HG03521 (cell line): ENCODE data around the gene NDE1.
"Not testable (repeated sequence)": the region's sequence is repeated elsewhere in the genome, so short reads cannot be mapped to it uniquely, and the experiment has no call there.

Experiments used
- ATAC-seq: cut with Tn5 transposase; IDR thresholded peaks from one replicate; pipeline ENCODE4 v1.9.1; 2021; ENCODE audit warnings: mild to moderate bottlenecking, moderate library complexity; ENCODE audit not compliant: unreplicated experiment

NDE1 gene

GRCh38 chr16:15692508-15692907, 42.5 kb downstream of the NDE1 start:
- ATAC-seq, result not testable (repeated sequence)

- no peak for ATAC-seq
These were observed 44.5 kb downstream of the NDE1 start for GRCh38 chr16:15694499-15694898.

- no peak for ATAC-seq
These were observed 49.8 kb downstream of the NDE1 start for GRCh38 chr16:15699819-15700218.

DNA sequence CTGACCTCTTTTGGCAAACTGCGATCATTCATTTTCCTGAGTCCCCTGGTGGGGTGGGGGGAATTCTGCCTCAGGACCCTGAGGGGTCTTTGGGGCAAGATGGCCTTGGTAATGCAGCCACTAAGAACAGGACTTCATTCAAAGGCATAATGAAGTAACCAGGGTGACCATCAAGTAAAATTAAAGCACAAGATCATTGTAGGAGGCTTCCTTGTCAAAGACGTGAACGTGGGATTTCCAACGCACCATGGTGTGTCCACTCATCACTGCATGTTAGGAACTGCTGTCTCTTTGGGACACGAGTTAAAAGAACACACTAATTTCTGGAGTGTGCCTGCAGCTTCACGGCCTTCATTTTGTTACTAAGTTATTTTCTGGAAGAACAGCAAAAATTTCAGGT, 51.3 kb downstream of the NDE1 start:
- ATAC-seq, result no peak

DNA sequence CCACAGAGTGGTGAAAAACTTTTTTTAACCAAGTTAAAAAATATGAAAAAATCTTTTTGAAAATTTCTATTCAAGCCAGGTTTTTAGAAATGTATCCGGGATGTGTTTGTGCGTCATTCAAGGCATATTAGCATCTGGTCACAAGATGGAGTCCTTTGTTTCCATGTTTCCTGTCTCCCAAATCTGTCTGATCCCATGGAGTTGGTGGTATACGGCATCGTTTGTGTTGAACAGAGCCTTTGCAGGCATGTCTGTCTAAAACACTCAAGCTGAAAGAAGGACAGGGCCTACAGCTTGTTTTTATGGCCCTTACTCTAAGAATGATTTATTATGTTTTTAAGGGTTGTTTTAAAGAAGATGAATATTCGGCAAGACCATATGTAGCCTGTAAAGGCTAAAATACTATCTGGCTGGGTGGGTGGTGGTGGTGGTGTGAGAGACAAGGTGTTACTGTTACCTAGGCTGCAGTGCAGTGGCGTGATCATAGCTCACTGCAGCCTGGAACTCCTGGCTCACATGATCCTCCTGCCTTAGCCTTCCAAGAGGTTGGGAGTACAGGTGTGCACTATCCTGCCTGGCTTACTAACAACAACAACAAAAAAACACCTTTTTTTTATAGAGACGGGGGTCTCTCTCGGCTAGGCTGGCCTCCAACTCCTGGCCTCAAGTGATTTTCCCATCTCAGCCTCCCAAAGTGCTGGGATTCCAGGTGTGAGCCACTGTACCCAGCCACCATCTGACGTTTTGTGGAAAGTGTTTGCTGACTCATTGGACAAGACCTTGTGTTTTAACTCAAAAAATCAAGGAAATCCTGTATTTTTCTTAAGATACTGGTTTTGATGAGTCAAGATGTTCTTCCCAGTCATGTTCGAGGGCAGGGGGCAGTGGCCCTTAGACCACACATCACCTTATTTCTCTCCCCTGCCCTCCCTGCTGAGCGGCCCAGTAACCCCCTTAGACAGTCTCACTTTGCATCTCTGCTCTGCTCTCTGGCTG, 52.2 kb downstream of the NDE1 start:
- ATAC-seq, result no peak

DNA sequence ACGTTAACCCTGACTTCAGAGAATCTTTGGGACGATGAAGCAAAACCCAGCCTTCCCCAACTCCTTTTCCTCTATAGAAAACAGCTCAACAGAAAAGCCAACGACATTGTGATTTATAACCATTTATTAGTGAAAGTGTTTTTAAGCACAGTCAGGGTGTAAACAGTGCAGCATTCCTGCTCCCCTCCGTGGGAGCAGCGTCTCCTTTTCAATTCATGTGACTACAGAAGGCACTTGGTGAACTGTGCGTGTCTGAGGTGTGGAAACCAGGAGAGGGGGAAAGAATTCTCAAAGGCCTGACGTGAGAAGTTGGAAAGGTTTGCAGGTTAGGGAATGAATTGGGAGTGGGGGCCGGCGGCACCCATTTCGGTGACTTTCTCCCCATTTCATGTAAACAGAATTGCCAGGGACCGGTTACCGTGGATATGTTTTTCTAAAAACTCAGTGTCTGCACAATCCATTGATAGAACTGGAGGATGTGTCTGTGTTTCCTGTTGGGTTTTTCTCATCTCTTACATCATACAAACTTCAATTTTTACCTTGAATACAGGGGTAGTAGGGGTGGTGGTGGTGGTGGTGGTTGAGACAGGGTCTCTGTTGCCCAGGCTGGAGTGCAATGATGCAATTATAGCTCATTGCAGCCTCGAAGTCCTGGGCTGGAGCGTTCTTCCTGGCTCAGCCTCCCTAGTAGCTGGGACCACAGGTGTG, 53.1 kb downstream of the NDE1 start:
- no peak for ATAC-seq

DNA sequence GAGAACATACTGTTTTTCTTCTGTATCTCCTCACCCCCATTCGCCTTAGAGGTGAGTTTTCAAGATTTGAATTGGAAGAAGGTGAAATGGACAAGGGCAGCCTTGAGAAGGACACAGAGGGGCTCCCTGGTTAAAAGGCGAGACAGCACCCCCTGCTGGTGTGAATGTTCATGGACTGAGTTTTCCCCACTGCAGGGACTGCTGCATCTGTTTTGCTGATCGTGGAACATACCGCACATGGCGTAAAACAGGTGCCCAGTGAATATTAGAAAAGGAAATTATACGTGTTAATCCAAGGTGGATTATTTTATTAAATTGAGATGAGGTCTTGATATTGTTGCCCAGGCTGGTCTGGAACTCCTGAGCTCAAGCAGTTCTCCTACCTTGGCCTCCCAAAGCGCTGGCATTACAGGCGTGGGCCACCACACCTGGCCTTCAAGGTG, 54.5 kb downstream of the NDE1 start:
- no peak for ATAC-seq

GRCh38 chr16:15705064-15705565, 55.1 kb downstream of the NDE1 start:
- no peak for ATAC-seq

DNA sequence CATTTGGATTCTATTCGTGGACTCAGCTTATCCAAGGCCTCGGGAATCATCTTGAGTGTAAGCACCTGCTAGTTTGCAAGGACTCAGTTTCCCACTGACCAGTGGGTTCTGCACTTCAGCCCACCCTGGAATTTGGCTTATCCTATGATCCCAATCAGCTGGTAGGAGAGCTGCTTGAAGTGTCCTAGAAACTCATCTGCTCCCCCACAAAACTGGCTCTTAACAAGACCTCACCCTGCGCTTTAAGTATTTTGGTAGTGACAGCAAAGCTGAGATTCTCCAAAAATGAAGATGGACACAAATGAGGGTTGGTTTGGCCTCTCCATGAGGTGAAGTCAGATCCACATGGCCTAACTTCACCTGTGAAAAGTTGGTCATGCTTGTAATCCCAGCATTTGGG, 57.3 kb downstream of the NDE1 start:
- no peak for ATAC-seq

DNA sequence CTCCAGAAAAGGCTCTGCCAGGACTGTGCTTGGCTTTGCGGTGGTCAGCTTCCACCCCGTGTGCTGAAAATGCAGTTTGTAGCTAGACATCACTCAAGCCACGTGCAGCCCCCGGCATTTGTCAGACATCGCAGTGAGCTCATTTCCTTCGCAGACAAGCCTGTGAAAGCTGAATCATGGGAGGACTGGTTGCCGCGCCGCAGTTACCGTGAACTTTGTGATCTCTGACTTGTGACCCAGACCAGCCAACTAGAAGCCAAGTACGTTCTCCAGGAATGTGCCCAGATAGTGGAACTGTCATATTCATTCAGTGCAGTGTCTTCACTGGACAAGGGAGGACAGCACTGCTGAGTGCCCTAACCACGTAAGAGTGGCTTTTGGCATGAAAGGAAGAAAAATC, 58.1 kb downstream of the NDE1 start:
- no peak for ATAC-seq

- no peak for ATAC-seq
These were observed 59.0 kb downstream of the NDE1 start for GRCh38 chr16:15708997-15709396.

DNA sequence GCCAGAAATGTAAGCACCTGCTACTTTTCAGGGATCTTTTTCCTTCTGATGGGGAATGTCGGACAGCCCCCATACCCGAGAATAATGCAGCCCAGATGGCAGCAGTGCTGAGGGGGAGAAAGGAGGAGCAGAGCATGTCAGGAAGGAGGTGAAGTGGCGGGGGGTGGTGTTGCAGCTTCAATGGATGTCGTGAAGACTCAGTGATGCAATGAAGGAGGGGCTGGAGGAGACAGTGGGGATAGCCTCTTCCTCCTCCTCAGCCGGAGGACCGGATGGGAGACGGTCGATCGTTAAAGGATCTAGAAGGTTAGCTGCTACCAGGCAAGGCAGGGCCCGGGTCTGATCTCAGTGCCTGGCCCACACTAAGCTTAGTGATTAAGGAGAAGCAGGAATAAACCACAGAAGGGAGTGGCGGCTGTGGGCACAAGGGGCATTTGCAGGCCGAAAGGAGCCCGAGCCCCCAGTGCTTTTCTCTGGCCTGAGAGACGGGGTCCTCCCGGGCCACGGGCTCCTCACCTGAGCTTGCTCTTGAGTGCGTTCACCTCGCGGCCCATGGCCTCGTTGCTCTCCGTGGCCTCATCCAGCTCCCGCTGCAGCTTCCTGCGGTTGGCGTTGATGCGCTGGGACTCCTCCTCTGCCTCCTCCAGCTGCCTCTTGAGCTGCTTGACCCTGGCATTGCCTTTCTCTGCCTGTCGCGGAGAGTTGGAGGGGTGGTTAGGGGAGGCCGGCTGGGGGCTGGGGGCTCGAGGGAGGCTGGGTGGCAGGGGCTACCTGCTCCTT, 64.5 kb downstream of the NDE1 start:
- no peak for ATAC-seq

GRCh38 chr16:15715221-15715620, 65.2 kb downstream of the NDE1 start:
- no peak for ATAC-seq

- no peak for ATAC-seq
These were observed 66.8 kb downstream of the NDE1 start for GRCh38 chr16:15716694-15717447.

GRCh38 chr16:15721018-15721417, 71.0 kb downstream of the NDE1 start:
- no peak for ATAC-seq

DNA sequence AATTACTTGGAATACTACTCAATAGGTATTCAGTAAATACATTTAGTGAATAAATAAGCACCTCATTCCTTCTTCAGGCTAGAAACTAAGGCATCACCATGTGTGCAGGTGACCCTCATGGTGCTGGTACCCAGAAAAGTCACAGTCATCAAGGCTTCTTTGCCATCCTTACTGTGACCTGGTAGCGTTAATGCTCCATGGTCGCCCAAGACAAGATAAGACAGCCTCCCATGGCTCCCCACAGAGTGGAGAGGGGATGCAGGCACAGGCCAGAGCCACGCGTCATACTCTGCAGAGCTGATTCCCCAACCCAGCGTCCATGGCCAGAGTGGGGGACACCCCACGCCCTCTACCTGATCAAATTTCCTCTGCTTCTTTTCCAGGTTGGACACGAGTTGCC, 73.8 kb downstream of the NDE1 start:
- no peak for ATAC-seq

DNA sequence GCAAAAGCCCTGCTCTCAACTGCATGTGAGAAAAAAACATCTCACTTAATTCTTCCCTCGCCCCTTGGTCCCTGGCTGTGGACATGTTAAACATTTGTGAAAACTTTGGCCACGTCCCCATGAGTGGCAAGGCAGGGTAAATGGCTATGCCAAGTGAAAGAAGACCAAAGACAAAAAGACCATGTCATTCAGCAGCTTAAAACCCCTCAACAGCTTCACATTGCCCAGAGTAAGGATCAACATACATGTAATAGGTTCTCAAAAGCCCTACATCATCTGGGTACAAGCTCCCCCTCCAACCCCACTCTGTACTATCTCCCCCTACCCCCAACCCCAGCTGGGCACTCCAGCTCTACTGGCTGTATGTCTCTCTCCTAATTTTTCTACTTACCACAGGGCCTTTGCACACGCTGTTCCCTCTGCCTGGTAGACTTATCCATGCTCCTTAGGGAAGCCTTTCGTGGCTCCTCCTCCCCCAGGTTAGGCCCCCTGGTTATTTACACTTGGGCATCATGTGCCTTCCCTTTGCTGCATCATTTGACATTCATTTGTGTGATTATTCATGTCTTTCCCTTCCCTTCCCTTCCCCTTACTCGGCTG, 75.7 kb downstream of the NDE1 start:
- ATAC-seq, result no peak

- ATAC-seq, result no peak
These were observed 76.7 kb downstream of the NDE1 start for GRCh38 chr16:15726715-15727114.

- not testable (repeated sequence) for ATAC-seq
These were observed 77.7 kb downstream of the NDE1 start for GRCh38 chr16:15727697-15728096.

- no peak for ATAC-seq
These were observed 79.1 kb downstream of the NDE1 start for GRCh38 chr16:15729152-15729551.
